Hepatocyte (in vitro differentiated cells): ENCODE data around the gene CACNG5.

Experiments used
- CTCF ChIP-seq: fragments of 200-600 bp; sonication (generic); IDR thresholded peaks from 2 replicates; pipeline ENCODE4 v1.5.1; 2016; ENCODE audit warnings: antibody characterized with exemption, mild to moderate bottlenecking; ENCODE audit not compliant: poor library complexity
- EZH2 ChIP-seq: fragments of 200-600 bp; sonication (generic); IDR thresholded peaks from 2 replicates; pipeline ENCODE4 v1.6.1; 2016; ENCODE audit warnings: antibody characterized with exemption, mild to moderate bottlenecking, borderline replicate concordance

DNA sequence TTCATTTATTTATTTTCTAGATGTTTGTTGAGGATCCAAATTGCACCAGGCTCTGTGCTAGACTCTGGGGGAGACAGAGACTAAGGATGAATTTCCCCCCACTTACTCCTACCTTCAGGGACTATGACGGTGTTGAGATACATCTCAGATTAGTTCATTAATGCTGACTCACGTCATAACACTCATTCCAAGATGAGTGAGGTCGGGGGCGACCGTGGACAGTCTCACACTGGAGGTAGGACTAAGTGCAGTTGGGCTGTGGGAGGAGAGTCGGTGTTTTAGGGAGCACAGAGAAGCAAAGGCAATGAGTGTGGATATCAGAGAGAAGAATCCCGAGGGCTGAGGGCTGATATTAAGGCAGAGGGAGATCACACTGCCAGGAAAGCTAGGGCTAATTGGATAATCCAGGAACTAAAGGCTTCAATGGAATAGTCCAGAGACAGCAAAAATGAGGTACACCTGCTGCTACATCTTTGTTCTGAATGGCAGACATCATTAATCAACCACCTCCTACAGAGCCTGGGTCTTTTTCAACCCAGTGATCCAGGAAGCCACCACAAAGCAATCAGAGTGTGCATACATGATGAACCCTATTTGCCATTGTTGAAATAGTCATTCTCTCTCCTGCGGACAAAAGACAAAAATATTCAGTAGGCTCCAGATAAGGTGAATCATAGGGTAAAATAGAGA lies 91.0 kb downstream of the CACNG5 start:
- no peak for TF ChIP-seq CTCF
- TF ChIP-seq EZH2, result no peak
